H9 (cell line): Measurements from ENCODE around the gene MAZ. TPM values are rescaled to one million over a fixed set of nuclear protein-coding genes. Genes with fewer than 3 reads are reported as not detected.

ENCODE experiments used
- DNase-seq: peaks from one replicate; pipeline ENCODE4 v3.0.0-alpha.2; 2017
- H2AFZ ChIP-seq: one replicate; pipeline ENCODE4 v1.6.1; 2013; ENCODE audit warnings: mild to moderate bottlenecking, low read length, control low read depth, moderate library complexity
- H2AK5ac ChIP-seq: 2 replicates; pipeline ENCODE4 v1.6.1; 2013; ENCODE audit warnings: low read length, control low read depth, mixed read lengths; ENCODE audit not compliant: insufficient read length
- H2BK120ac ChIP-seq: one replicate; pipeline ENCODE4 v1.6.1; 2013; ENCODE audit warnings: low read depth, mild to moderate bottlenecking, low read length, control low read depth, inconsistent platforms; ENCODE audit not compliant: poor library complexity, severe bottlenecking
- H2BK12ac ChIP-seq: 2 replicates; pipeline ENCODE4 v1.6.1; 2013; ENCODE audit warnings: low read length, control low read depth, mixed read lengths, low read depth; ENCODE audit not compliant: insufficient read length
- H2BK15ac ChIP-seq: 2 replicates; pipeline ENCODE4 v1.6.1; 2013; ENCODE audit warnings: low read depth, low read length, control low read depth
- H2BK20ac ChIP-seq: one replicate; pipeline ENCODE4 v1.6.1; 2013; ENCODE audit warnings: low read depth, mild to moderate bottlenecking, low read length, control low read depth, inconsistent platforms; ENCODE audit not compliant: poor library complexity, severe bottlenecking
- H2BK5ac ChIP-seq: 2 replicates; pipeline ENCODE4 v1.6.1; 2013; ENCODE audit warnings: low read length, control low read depth, mixed read lengths; ENCODE audit not compliant: insufficient read length
- H3K14ac ChIP-seq: 2 replicates; pipeline ENCODE4 v1.6.1; 2013; ENCODE audit warnings: low read length, control low read depth; ENCODE audit not compliant: insufficient read depth
- H3K18ac ChIP-seq: 2 replicates; pipeline ENCODE4 v1.6.1; 2013; ENCODE audit warnings: low read depth, mild to moderate bottlenecking, mixed read lengths, low read length, control low read depth; ENCODE audit not compliant: insufficient read length
- H3K23ac ChIP-seq: 2 replicates; pipeline ENCODE4 v1.6.1; 2013; ENCODE audit warnings: low read length, control low read depth, mixed read lengths, low read depth; ENCODE audit not compliant: insufficient read length
- H3K23me2 ChIP-seq: 2 replicates; pipeline ENCODE4 v1.6.1; 2013; ENCODE audit warnings: low read depth, mild to moderate bottlenecking, mixed read lengths, low read length, control low read depth; ENCODE audit not compliant: insufficient read length, poor library complexity, severe bottlenecking
- H3K27ac ChIP-seq: 2 replicates; pipeline ENCODE4 v1.5.1; 2013; ENCODE audit warnings: low read length, control low read depth, mixed read lengths, low read depth; ENCODE audit not compliant: insufficient read length
- H3K27me3 ChIP-seq: 2 replicates; pipeline ENCODE4 v1.6.1; 2013; ENCODE audit warnings: low read length, control low read depth, inconsistent platforms; ENCODE audit not compliant: insufficient read depth
- H3K4ac ChIP-seq: 2 replicates; pipeline ENCODE4 v1.6.1; 2013; ENCODE audit warnings: low read depth, mild to moderate bottlenecking, control low read depth, inconsistent platforms, low read length, moderate library complexity
- H3K4me1 ChIP-seq: 2 replicates; pipeline ENCODE4 v1.6.1; 2013; ENCODE audit warnings: low read length, control low read depth, inconsistent platforms; ENCODE audit not compliant: insufficient read depth
- H3K4me2 ChIP-seq: 2 replicates; pipeline ENCODE4 v1.6.1; 2013; ENCODE audit warnings: low read length, control low read depth, mixed read lengths; ENCODE audit not compliant: insufficient read length, insufficient read depth
- H3K56ac ChIP-seq: 2 replicates; pipeline ENCODE4 v1.6.1; 2013; ENCODE audit warnings: low read depth, mild to moderate bottlenecking, mixed read lengths, low read length, control low read depth; ENCODE audit not compliant: insufficient read length
- H3K79me1 ChIP-seq: 2 replicates; pipeline ENCODE4 v1.6.1; 2013; ENCODE audit warnings: low read depth, mild to moderate bottlenecking, moderate library complexity, low read length, control low read depth, inconsistent platforms; ENCODE audit not compliant: insufficient read depth, poor library complexity, severe bottlenecking
- H3K79me2 ChIP-seq: 2 replicates; pipeline ENCODE4 v1.6.1; 2013; ENCODE audit warnings: low read length, control low read depth, inconsistent platforms; ENCODE audit not compliant: insufficient read depth
- H3K9ac ChIP-seq: 2 replicates; pipeline ENCODE4 v1.6.1; 2013; ENCODE audit warnings: low read length, control low read depth, mixed read lengths; ENCODE audit not compliant: insufficient read length; ENCODE audit errors: extremely low read depth
- H3K9me3 ChIP-seq: one replicate; pipeline ENCODE4 v1.6.1; 2013; ENCODE audit warnings: low read depth, low read length, inconsistent platforms; ENCODE audit not compliant: control insufficient read depth
- H3T11ph ChIP-seq: one replicate; pipeline ENCODE4 v1.6.1; 2013; ENCODE audit warnings: mild to moderate bottlenecking, low read length, control low read depth, inconsistent platforms
- H4K20me1 ChIP-seq: one replicate; pipeline ENCODE4 v1.6.1; 2013; ENCODE audit not compliant: control insufficient read depth, insufficient read length, insufficient read depth
- H4K5ac ChIP-seq: 2 replicates; pipeline ENCODE4 v1.6.1; 2013; ENCODE audit warnings: low read depth, mild to moderate bottlenecking, mixed read lengths, low read length, control low read depth; ENCODE audit not compliant: insufficient read length
- H4K8ac ChIP-seq: replicated peaks from 2 replicates; pipeline ENCODE4 v1.6.1; 2013; ENCODE audit warnings: low read length, control low read depth, mixed read lengths, low read depth; ENCODE audit not compliant: insufficient read length
- H4K91ac ChIP-seq: 2 replicates; pipeline ENCODE4 v1.6.1; 2013; ENCODE audit warnings: low read depth, mild to moderate bottlenecking, moderate library complexity, mixed read lengths, low read length, control low read depth; ENCODE audit not compliant: insufficient read length
- H3K27ac Mint-ChIP-seq, 3 experiments: 2 replicates in 2 of 3; 3 replicates in 1 of 3; pipeline ENCODE4 v1.8.0; 2020 to 2021; ENCODE audit warnings: mixed read lengths in 3 of 3, mild to moderate bottlenecking in 1 of 3, moderate library complexity in 1 of 3
- H3K27me3 Mint-ChIP-seq: 2 replicates; pipeline ENCODE4 v1.8.0; 2021; ENCODE audit warnings: low read depth, mild to moderate bottlenecking, moderate library complexity, mixed read lengths
- H3K36me3 Mint-ChIP-seq, 3 experiments: 2 replicates in 2 of 3; 3 replicates in 1 of 3; pipeline ENCODE4 v1.8.0; 2020 to 2021; ENCODE audit warnings: low read depth in 3 of 3, mixed read lengths in 3 of 3; ENCODE audit not compliant: insufficient read depth in 1 of 3
- H3K4me1 Mint-ChIP-seq, 2 experiments: 2 replicates each; pipeline ENCODE4 v1.8.0; 2020; ENCODE audit warnings: mixed read lengths in 2 of 2
- H3K4me3 Mint-ChIP-seq, 2 experiments: 2 replicates in 1 of 2; 3 replicates in 1 of 2; pipeline ENCODE4 v1.8.0; 2020 to 2021; ENCODE audit warnings: mild to moderate bottlenecking in 2 of 2, mixed read lengths in 2 of 2, moderate library complexity in 1 of 2
- H3K9me3 Mint-ChIP-seq, 2 experiments: 2 replicates in 1 of 2; 3 replicates in 1 of 2; pipeline ENCODE4 v1.8.0; 2020; ENCODE audit warnings: mild to moderate bottlenecking in 2 of 2, mixed read lengths in 2 of 2, moderate library complexity in 1 of 2
- CTCF ChIP-seq: fragments of 200-600 bp; sonication (generic); conservative IDR thresholded peaks from 3 replicates; pipeline ENCODE4 v1.8.0; 2021; ENCODE audit warnings: antibody characterized with exemption, mild to moderate bottlenecking
- WGBS: extraction: QIAGEN DNeasy Blood & Tissue Kit; methylation state at CpG from one replicate; pipeline ENCODE4 v1.1.7; 2013; ENCODE audit warnings: missing lambda C conversion rate, low lambda C conversion rate, mixed read lengths; ENCODE audit not compliant: insufficient read length; ENCODE audit errors: extremely low coverage; 5-methylcytosine and 5-hydroxymethylcytosine counted together
- total RNA-seq: library from RNA; stranded (reverse); gene quantifications from 2 replicates; pipeline ENCODE4 v1.2.1, GENCODE V29; 2021

The MAZ gene
- total RNA-seq, 1 experiment from 2014 or later, result 412 TPM

- Histone ChIP-seq H3K23me2 (no peaks in the 10 kb centered on the region), H3K4ac (no peak overlapping the region), H3K9me3 (no peaks in the 10 kb centered on the region), H3K27ac (no peak overlapping the region), H3K56ac (no peak overlapping the region), H3K18ac (no peak overlapping the region), H3K79me1 (no peaks in the 10 kb centered on the region), H2BK5ac (no peak overlapping the region), H3K4me2 (no peak overlapping the region), H2BK15ac (no peak overlapping the region), H4K91ac (no peak overlapping the region), H2AFZ (no peak overlapping the region), H4K5ac (no peak overlapping the region), H3K79me2 (no peaks in the 10 kb centered on the region), H4K20me1 (no peaks in the 10 kb centered on the region), H3K4me1 (no peaks in the 10 kb centered on the region), H2BK120ac (no peak overlapping the region), H3K27me3 (no peaks in the 10 kb centered on the region), H2BK12ac (no peak overlapping the region), H3T11ph (no peak overlapping the region), H2BK20ac (no peak overlapping the region), H3K23ac (no peak overlapping the region), H4K8ac (no peak overlapping the region), H2AK5ac (no peak overlapping the region), H3K14ac (no peak overlapping the region), H3K9ac (no peak overlapping the region)
- H3K27ac Mint-ChIP-seq, result peak overlapping the region in 2 of 3 experiments; percentile 30 to 67; a peak in 4 of 7 replicates
- no peaks in the 10 kb centered on the region for H3K4me1 Mint-ChIP-seq
- H3K9me3 Mint-ChIP-seq, result no peaks in the 10 kb centered on the region
- no peaks in the 10 kb centered on the region for H3K27me3 Mint-ChIP-seq
- no peak for DNase-seq
- no peak for TF ChIP-seq CTCF
- no CpG with 5 or more reads among the region's 8 CpGs for WGBS
- H3K36me3 Mint-ChIP-seq, result peaks cover 0 to 5% (median 0%) of the 10 kb centered on the region in 3 experiments; a peak in 2 of 7 replicates
- no peak overlapping the region for H3K4me3 Mint-ChIP-seq
Measured at GRCh38 chr16:29843931-29844330, 37.6 kb downstream of the MAZ start.
